ENCODE results near the gene TSC2. TPM values are rescaled to one million over a fixed set of nuclear protein-coding genes. Genes with fewer than 3 reads are reported as not detected.

Gene TSC2
- total and polyA plus RNA-seq, 2 donors (not counting 3 experiments of a cell fraction or from before 2014, with no cell fraction given), result 87.9 to 144 TPM

DNA sequence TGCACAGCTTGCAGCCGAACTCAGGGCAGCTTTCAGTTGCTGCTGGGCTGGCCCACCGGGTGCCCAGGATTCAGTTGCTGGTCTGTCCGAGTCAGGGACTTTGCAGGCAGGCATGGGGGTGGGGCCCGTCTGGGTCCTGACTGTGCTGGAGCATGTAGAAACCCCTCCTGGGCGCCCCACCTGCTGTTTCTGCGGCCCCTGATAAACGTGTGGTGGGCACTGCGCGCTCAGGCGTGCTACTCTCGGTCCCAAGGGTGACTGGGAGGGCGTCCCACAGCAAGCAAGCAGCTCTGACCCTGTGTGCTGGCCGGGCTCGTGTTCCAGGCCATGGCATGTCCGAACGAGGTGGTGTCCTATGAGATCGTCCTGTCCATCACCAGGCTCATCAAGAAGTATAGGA, 12.6 kb downstream of the TSC2 start:
- FAIRE-seq, result no peak
- H3K4me3 ChIP-seq (replicated peaks in 1 of 3; ENCODE audit: insufficient read depth in 1 of 3, low read depth in 1 of 3, low read length in 3 of 3), result no peak overlapping the region
- ChIA-PET POLR2A (no interaction called here), CTCF (interaction anchor here (0.6 to 1.3 kb wide), 2 partner anchors 38 to 56 kb away, joined by 3 read pairs; no protein-coding TSS in a partner anchor)
- no peaks in the 10 kb centered on the region for H3K9me3 ChIP-seq (replicated peaks; ENCODE audit: control insufficient read depth, insufficient read depth, low read length)
- H3K36me3 ChIP-seq (ENCODE audit: control insufficient read depth in 2 of 2, extremely low read depth in 1 of 2, insufficient read depth in 2 of 2, low read length in 2 of 2), result peaks cover 0 to 48% of the 10 kb centered on the region in 2 experiments
- intact Hi-C loops (cut with micrococcal nuclease) (no loop called here), dilution Hi-C loops (cut with MboI; ENCODE audit: extremely low pct_ligation_motif_present, low sequenced_read_pairs) (no loop called here)
- no peaks in the 10 kb centered on the region for H4K20me1 ChIP-seq (replicated peaks; ENCODE audit: control insufficient read depth, extremely low read depth, insufficient read depth, low read length)
- no peak overlapping the region for H3K27ac ChIP-seq (ENCODE audit: insufficient read depth, low read depth, low read length)
- DNase-seq (ENCODE audit: low read depth, low spot score), result no peak
- no TSS peak for BruUV-seq (replicated peaks)
- no peaks in the 10 kb centered on the region for H3K9me1 ChIP-seq (replicated peaks; ENCODE audit: control insufficient read depth, extremely low read depth, insufficient read depth, low read length)
- no peak overlapping the region for H2AFZ ChIP-seq (ENCODE audit: low read depth, low read length)
- H3K9ac ChIP-seq (replicated peaks; ENCODE audit: extremely low read depth, insufficient read depth, low read length), result no peak overlapping the region
- H3K4me2 ChIP-seq (ENCODE audit: insufficient read depth, low read length), result no peak overlapping the region
- H3K27me3 ChIP-seq (ENCODE audit: control insufficient read depth in 2 of 2, insufficient read depth in 2 of 2, low read length in 2 of 2), result no peaks in the 10 kb centered on the region
- H3K79me2 ChIP-seq (ENCODE audit: control insufficient read depth, insufficient read depth, low read length), result no peaks in the 10 kb centered on the region
- H3K4me1 ChIP-seq (ENCODE audit: control insufficient read depth, extremely low read depth, insufficient read depth, low read length), result no peaks in the 10 kb centered on the region
- TF ChIP-seq POLR2AphosphoS5 (IDR thresholded peaks at IDR 0.05; ENCODE audit: insufficient read depth, low read depth, low read length), result no peak
- TF ChIP-seq JUN (IDR thresholded peaks at IDR 0.05; ENCODE audit: borderline replicate concordance, insufficient read depth, insufficient read length, low read depth), result no peak
- no peak for TF ChIP-seq MAX (IDR thresholded peaks at IDR 0.05; ENCODE audit: insufficient read depth, insufficient read length)
- no peak for TF ChIP-seq GATA2 (IDR thresholded peaks at IDR 0.05; ENCODE audit: insufficient read depth, insufficient read length, low read depth, low read length)
- TF ChIP-seq EZH2 (IDR thresholded peaks at IDR 0.05; ENCODE audit: borderline replicate concordance, low read depth, low read length, severe bottlenecking), result no peak
- TF ChIP-seq POLR2A (IDR thresholded peaks at IDR 0.05; ENCODE audit: low read depth, low read length), result no peak
- TF ChIP-seq, protein P1, sequence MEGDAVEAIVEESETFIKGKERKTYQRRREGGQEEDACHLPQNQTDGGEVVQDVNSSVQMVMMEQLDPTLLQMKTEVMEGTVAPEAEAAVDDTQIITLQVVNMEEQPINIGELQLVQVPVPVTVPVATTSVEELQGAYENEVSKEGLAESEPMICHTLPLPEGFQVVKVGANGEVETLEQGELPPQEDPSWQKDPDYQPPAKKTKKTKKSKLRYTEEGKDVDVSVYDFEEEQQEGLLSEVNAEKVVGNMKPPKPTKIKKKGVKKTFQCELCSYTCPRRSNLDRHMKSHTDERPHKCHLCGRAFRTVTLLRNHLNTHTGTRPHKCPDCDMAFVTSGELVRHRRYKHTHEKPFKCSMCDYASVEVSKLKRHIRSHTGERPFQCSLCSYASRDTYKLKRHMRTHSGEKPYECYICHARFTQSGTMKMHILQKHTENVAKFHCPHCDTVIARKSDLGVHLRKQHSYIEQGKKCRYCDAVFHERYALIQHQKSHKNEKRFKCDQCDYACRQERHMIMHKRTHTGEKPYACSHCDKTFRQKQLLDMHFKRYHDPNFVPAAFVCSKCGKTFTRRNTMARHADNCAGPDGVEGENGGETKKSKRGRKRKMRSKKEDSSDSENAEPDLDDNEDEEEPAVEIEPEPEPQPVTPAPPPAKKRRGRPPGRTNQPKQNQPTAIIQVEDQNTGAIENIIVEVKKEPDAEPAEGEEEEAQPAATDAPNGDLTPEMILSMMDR (IDR thresholded peaks at IDR 0.05; ENCODE audit: extremely low read depth in 1 of 2, insufficient read depth in 1 of 2, low read depth in 1 of 2, low read length in 2 of 2), result no peak
- TF ChIP-seq FOS (IDR thresholded peaks at IDR 0.05; ENCODE audit: borderline replicate concordance, insufficient read depth, low read length), result no peak
- TF ChIP-seq MYC (IDR thresholded peaks at IDR 0.05; ENCODE audit: low read depth, low read length), result no peak

All from endothelial cell of umbilical vein (primary cell).